HG03342 (cell line): ENCODE data around the gene ALDH1A1.
"Not testable (repeated sequence)": the region's sequence is repeated elsewhere in the genome, so short reads cannot be mapped to it uniquely, and the experiment has no call there.

ENCODE experiments used
- ATAC-seq: cut with Tn5 transposase; IDR thresholded peaks from one replicate; pipeline ENCODE4 v1.9.1; 2021; ENCODE audit warnings: mild to moderate bottlenecking, moderate library complexity; ENCODE audit not compliant: unreplicated experiment

ALDH1A1 gene

GRCh38 chr9:72946318-72946717, 6.5 kb downstream of the ALDH1A1 start:
- no peak for ATAC-seq

- no peak for ATAC-seq
Measured at GRCh38 chr9:72945391-72945790, 7.5 kb downstream of the ALDH1A1 start.

GRCh38 chr9:72943844-72944462, 8.9 kb downstream of the ALDH1A1 start:
- no peak for ATAC-seq

GRCh38 chr9:72942451-72942850, 10.4 kb downstream of the ALDH1A1 start:
- no peak for ATAC-seq

- not testable (repeated sequence) for ATAC-seq
Measured at GRCh38 chr9:72939581-72939980, 13.3 kb downstream of the ALDH1A1 start.

GRCh38 chr9:72937545-72937944, 15.3 kb downstream of the ALDH1A1 start:
- no peak for ATAC-seq

GRCh38 chr9:72936679-72937078, 16.2 kb downstream of the ALDH1A1 start:
- no peak for ATAC-seq

GRCh38 chr9:72936266-72936665, 16.6 kb downstream of the ALDH1A1 start:
- ATAC-seq, result no peak

GRCh38 chr9:72935595-72935994, 17.3 kb downstream of the ALDH1A1 start:
- ATAC-seq, result no peak

GRCh38 chr9:72933730-72934665, 18.9 kb downstream of the ALDH1A1 start:
- no peak for ATAC-seq

GRCh38 chr9:72932619-72933018, 20.2 kb downstream of the ALDH1A1 start:
- no peak for ATAC-seq

GRCh38 chr9:72931897-72932296, 21.0 kb downstream of the ALDH1A1 start:
- no peak for ATAC-seq

GRCh38 chr9:72931437-72931836, 21.4 kb downstream of the ALDH1A1 start:
- no peak for ATAC-seq

- ATAC-seq, result no peak
Measured at GRCh38 chr9:72930828-72931227, 22.0 kb downstream of the ALDH1A1 start.

GRCh38 chr9:72929542-72929941, 23.3 kb downstream of the ALDH1A1 start:
- no peak for ATAC-seq

GRCh38 chr9:72928042-72928507, 24.8 kb downstream of the ALDH1A1 start:
- no peak for ATAC-seq

GRCh38 chr9:72926506-72926905, 26.3 kb downstream of the ALDH1A1 start:
- no peak for ATAC-seq

GRCh38 chr9:72925891-72926290, 27.0 kb downstream of the ALDH1A1 start:
- ATAC-seq, result no peak

GRCh38 chr9:72925126-72925789, 27.6 kb downstream of the ALDH1A1 start:
- no peak for ATAC-seq

GRCh38 chr9:72924154-72924790, 28.6 kb downstream of the ALDH1A1 start:
- no peak for ATAC-seq

GRCh38 chr9:72923077-72923476, 29.8 kb downstream of the ALDH1A1 start:
- ATAC-seq, result no peak
